Dermis microvascular lymphatic vessel endothelial cell (primary cell): Measurements from ENCODE around the gene SLFN5. TPM values are rescaled to one million over a fixed set of nuclear protein-coding genes. Genes with fewer than 3 reads are reported as not detected.
"Not testable (repeated sequence)": the region's sequence is repeated elsewhere in the genome, so short reads cannot be mapped to it uniquely, and the experiment has no call there.

Experiments used
- DNase-seq, 2 donors: peaks; one replicate each; pipeline versions ENCODE4 v3.0.0 to v3.0.0-alpha.2; 2010; ENCODE audit warnings: low read depth in 2 of 2
- total RNA-seq: library from RNA; depleted of rRNA; stranded (reverse); fragments of >200 nt; gene quantifications from 2 replicates; pipeline ENCODE4 v1.2.1, GENCODE V29; 2014

Gene SLFN5
- total RNA-seq, 1 donor from 2014 or later: 21.2 TPM

DNA sequence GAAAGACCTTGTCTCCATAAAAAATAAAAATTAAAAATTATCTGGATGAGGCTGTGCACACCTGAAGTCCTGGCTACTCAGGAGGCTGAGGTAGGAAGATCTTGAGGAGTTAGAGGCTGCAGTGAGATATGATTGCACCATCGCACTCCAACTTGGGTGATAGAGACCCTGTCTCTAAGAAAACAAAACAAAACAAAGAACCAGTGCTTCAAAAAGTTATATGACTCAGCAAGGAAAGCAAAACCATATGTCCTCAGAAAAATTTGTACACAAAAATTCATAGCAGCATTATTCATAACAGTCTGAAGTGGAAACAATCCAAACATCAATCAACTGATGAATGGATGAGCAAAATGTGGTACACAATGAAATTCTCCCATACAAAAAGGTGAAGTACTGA, 48.9 kb downstream of the SLFN5 start:
- DNase-seq: peak in 1 of 2 donors; percentile 15

DNA sequence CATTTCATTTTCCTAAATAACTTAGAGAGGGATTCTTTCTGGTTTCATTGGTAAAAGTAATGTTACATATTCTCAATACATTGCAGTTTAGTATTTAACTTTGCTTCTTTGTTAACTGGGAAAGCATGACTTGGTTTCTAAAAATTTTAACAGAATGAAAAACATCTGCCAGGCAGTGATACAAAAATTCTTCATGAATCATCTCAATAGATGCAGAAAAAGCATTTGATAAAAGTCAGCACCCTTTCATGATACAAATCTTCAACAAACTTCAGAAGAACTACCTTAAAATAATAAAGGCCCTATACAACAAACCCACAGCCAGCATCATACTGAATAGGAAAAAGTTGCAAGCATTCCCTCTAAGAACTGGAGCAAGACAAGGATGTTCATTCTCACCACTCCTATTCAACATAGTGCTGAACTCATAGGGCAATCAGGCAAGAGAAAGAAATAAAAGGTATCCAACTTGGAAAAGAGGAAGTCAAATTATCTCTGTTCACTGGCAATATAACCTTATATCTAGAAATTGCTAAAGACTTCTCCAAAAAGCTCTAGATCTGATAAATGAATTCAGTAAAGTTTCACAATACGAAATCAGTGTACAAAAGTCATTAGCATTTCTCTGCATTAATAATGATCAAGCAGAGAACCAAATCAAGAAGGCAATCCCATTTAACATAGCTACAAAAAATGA, 50.4 kb downstream of the SLFN5 start:
- DNase-seq: no peak

DNA sequence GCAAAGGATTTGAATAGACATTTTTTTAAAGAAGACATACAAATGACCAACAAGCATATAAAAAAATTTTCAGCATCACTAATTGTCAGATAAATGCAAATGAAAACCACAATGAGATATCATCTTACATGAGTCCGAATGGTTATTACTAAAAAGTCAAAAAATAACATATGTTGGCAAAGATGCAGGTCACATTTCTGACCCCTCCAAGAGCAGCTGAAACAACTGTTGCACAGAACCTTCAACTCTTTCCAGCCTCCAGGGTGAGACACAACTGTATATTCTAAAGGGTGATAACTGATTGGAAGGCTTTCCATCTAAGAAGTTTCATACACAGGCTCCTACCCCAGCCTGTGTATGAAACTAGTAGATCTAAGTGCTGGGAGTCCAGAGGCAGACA, 51.9 kb downstream of the SLFN5 start:
- DNase-seq: no peak

DNA sequence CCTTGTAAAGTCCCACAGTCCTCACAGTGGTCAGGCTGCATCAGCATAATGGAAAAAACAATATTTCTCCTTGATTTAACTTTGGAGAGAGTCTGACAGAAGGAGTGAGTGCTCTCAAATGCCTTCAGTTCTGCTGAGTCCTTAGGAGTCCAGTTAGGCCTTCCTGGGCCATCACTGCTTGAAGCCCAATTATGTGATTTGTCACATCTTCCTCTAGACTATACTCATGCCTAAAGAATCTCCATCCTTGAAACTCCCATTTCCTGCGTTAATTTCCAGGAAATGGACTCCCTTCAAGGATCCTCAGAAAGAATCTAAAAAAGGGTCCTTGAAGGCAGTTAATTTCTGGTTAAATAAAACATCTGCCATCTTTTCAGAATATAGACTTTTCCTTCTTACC, 52.8 kb downstream of the SLFN5 start:
- no peak for DNase-seq

DNA sequence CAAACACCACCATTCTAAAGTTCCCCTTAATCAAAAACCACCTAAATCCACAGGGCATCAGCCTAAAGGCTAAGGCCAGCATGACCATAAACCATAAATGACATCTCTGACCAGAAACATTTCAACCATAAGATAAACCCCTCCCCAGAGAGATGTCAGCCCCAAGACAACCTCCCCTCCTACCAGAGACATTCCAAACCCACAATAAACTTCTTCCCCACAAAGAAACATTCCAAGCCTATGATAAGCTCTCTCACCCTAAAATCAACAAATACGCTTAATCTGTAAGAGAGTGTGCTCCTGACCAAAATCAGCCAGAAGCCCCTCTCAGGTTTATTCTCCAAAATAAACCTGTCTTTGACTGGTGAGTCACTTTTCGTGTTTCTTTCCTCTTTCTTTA, 54.8 kb downstream of the SLFN5 start:
- DNase-seq: no peak

DNA sequence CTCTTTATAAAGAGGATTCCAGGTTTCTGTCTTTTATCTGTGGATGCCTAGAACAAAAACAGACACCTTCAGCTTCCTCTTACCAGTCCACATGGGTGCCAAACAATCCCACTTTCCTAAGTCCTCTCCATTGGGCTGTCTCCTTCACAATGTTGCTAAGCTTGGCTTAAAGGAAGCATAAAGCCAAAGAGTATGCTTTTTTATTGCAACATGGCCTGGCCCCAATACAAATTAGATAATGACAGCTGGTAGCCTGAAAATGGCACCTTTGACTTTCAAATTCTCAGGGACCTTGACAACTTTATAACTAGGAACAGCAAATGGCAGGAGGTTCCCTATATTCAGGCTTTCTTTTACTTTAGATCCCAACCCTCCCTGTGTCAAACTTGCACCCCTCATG, 55.8 kb downstream of the SLFN5 start:
- DNase-seq: no peak

DNA sequence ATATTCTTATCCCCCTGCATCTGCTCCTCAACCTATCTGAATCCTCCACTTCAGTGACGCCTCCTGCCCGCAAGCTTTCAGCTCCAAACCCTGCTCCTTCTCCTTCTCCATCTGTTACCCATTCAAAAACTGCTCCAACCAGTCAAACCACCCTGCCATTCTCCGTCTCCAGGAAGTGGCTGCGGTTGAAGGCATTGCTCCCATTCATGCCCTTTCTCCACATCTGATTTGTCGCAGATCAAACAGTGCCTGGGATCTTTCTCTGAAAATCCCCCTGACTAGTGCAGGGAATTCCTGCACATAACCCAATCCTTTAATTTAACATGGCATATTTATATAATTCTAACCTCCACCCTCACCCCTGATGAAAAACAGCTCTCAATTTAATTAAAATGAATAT, 56.3 kb downstream of the SLFN5 start:
- DNase-seq: no peak

DNA sequence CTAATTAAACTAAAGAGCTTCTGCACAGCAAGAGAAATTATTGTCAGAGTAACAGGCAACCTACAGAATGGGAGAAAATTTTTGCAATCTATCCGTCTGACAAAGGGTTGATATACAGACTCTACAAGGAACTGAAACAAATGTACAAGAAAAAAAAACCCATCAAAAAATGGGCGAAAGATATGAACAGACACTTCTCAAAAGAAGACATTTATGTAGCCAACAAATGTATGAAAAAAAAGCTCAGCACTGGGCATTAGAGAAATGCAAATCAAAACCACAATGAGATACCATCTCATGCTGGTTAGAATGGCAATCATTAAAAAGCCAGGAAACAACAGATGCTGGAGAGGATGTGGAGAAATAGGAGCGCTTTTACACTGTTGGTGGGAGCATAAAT, 66.5 kb downstream of the SLFN5 start:
- DNase-seq: not testable (repeated sequence)

DNA sequence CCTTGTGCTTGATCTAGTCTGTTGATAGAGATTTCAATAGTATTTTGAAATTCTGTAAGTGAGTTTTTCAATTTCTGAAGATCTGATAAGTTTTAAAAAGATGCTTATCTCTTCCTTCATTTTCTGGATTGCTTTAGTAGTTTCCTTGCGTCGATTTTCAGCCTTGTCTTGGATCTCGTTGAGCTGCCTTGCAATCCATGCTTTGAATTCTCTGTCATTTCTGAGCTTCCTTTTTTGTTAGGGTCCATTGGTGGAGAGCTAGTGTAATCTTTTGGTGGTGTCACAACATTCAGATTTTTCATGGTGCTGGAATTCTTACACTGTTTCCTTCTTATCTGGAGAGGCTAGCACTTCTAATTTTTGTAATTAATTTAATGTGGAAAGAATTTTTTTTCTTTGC, 69.5 kb downstream of the SLFN5 start:
- DNase-seq: no peak

DNA sequence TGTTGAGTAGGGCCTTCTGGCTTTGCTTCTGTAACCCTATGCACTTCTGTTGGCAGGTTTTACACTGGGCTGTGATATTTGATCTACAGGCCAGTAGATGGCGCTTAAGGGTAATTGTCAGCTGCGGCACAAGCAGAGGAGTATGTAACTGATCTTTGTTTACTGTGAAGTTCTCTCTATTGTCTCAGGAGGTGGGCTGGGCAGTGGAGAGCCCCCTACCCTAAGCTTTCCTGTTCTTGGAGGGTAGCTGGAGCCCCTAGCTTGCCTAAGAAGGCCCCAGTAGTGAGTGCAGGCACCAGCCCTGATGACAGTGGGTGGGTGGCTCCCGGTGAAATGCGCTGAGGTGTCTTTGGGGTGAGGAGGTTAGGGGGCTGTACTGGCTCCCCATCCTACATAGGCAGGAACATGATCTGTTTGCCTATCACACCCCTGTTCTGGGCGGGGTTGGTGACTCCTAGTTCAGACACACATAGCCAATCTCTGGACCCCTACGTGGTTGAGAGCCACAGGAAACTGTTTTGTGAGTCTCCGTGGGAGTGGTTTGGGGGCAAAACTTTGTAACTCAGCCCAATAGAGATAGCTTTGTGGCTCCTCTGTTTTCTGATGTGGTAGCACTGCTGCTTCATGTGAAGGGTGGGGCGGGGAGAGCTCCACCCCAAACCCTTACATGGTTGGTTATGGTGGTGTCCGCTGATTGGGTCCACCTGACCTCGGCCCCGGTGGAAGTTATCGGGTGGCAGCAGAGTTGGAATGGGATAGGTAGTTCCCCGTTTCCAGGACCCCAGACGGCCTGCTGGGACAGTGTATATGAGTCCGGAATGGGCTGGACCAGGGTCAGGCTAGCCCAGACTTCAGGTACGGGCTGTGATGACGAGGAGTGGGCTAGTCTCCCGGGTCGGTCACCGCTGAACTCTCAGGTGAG, 70.2 kb downstream of the SLFN5 start:
- DNase-seq: peak; percentile 69 to 83

DNA sequence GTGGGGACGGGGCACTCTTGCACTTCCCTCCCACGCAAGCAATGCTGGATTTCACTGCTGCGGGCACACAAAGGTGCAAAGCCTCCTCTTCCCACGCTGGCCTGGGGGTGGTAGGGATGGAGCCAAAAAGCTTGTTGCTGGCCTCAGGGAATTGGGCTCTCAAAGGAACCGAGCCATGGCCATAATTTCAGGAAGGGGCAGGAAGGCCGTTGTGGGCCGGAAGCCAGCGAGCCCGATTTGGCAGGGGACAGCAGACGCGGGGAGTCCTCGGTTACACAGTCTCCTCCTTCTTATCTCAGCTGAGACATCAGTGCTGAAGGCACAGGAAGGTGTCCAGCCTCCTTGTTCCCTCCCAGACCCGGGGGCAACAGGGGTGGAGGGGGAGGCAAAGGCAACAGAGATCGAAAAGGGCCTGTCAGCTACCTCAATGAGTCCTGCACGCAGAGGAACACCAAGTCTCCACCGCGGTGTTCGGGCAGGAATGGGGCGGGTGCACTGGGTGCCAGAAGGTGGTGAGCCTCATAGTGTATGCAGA, 71.1 kb downstream of the SLFN5 start:
- DNase-seq: no peak

DNA sequence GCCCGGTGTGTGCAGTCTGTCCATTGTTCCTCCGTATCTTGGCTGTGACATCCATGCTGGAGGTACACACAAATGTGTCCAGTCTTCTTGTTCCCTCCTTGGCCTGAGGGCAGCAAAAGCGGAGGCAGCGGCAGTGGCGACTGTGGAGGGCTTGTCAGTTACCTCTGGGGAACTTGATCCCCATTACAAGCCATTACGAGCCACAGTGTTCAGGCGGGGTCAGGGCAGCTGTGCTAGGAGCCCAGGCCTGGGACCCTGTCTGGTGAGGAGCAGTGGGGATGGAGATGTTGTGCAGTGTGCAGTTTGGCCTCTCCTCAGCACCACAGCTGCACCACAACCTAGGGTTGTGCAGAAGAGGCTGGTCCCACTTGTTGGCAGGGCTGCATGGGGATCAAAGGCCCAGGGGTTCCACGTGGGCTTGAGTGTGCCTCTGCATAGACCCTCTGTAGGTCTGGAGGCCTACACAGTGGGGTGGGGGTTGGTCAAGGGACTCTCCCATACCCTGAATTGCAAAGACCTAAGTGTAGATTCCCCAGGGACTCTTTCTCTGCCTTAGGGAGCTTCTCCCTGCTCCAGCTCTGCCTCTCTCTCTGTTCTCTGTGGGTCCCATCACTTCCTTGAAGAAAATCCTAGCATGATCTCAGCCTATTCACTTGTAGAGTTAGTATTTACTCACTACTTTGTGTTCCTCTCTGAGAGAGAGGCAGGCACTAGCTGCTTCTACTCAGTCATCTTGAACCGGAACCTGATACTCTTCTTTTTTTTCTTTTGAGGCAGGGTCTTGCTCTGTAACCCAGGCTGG, 71.7 kb downstream of the SLFN5 start:
- no peak for DNase-seq

DNA sequence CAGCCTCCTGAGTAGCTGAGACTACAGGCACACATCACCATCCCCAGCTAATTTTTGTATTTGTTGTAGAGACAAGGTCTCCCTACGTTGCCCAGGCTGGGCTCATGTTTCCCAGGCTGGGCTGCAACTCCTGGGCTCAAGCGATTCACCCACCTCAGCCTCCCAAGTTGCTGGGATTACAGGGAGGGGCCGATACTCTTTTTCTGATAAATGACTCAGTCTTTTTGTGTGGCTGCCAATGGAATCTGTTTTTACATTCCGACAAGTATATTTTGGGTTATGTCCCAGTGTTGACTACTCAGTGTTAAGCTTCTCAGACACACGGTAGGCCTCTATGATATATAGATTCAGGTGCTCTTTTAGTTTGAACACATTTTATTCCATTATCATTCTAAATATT, 72.4 kb downstream of the SLFN5 start:
- peak; percentile 50 to 64 for DNase-seq

DNA sequence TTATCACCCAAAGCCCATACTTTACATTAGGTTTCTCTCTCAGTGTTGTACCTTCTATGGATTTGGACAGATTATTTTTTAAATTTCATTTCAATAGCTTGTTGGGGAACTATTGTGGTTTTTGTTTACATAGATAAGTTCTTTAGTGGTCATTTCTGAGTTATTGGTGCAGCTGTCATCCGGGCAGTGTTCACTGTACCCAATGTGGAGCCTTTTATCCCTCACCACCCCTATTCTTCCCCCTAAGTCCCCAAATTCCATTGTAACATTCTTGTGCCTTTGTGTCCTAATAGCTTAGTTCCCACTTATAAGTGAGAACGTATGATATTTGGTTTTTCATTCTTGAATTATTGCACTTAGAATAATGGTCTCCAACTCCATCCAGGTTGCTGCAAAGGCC, 73.1 kb downstream of the SLFN5 start:
- DNase-seq: no peak

DNA sequence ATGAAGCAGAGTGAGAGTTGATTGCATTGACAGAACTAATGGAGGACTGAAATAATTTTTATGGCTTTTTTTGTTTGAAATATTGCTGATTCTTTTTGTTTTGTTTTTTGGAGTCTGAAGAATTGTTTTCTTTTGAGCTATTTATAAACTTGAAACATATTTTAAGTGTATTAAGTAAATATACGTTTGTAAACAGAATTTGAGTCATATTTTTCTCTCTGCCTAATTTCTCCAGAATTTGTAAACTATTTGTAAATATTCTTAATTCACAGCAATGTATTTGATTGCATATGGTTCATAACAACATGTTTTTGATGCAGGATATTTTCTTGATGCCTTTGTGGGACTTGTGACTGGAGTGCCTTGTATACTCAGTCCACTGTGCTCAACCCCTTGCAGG, 79.9 kb downstream of the SLFN5 start:
- no peak for DNase-seq

Other genes with a start within 250 kb of the SLFN5 start
- 6.0 and 7.3 TPM in 2 replicates for gene RFFL, start 179.4 kb upstream of the SLFN5 start, total RNA-seq
- 7.7 and 22.0 TPM in 2 replicates for gene RAD51D, start 123.2 kb upstream of the SLFN5 start, total RNA-seq
- under 0.01 TPM in 1 of 2 replicates, not detected in the other for gene FNDC8, start 121.5 kb upstream of the SLFN5 start, total RNA-seq
- gene NLE1, start 100.8 kb upstream of the SLFN5 start, total RNA-seq: 15.0 and 17.4 TPM in 2 replicates
- under 0.01 TPM in 1 of 2 replicates, not detected in the other for gene UNC45B, start 95.3 kb upstream of the SLFN5 start, total RNA-seq
- gene SLC35G3, start 48.7 kb upstream of the SLFN5 start, total RNA-seq: not detected in 2 replicates
- gene SLFN11, start 130.5 kb downstream of the SLFN5 start, total RNA-seq: 54.1 and 55.7 TPM in 2 replicates
- 36.1 and 42.9 TPM in 2 replicates for gene SLFN12, start 189.4 kb downstream of the SLFN5 start, total RNA-seq
- gene SLFN13, start 205.7 kb downstream of the SLFN5 start, total RNA-seq: 2.7 and 3.2 TPM in 2 replicates